Neural cell (in vitro differentiated cells): ENCODE results near the gene SULT1B1. TPM values are rescaled to one million over a fixed set of nuclear protein-coding genes. Genes with fewer than 3 reads are reported as not detected.

Experiments
- H2AFZ ChIP-seq: fragments of 200-600, 300-800 bp; sonication (generic), shearing (Covaris generic); 2 replicates; pipeline ENCODE4 v1.6.0; 2014; ENCODE audit warnings: low read depth, mild to moderate bottlenecking, antibody characterized with exemption, low read length, moderate library complexity
- H3F3A ChIP-seq: fragments of 200-600 bp; shearing (Covaris generic); 2 replicates; pipeline ENCODE4 v1.6.1; 2016; ENCODE audit warnings: mild to moderate bottlenecking, moderate library complexity, mixed read lengths, antibody characterized with exemption, low read length; ENCODE audit not compliant: insufficient read depth, poor library complexity, severe bottlenecking
- H3K27ac ChIP-seq: fragments of 200-600, 300-800 bp; sonication (generic), shearing (Covaris generic); 2 replicates; pipeline ENCODE4 v1.5.1; 2014; ENCODE audit warnings: mild to moderate bottlenecking, low read length, moderate library complexity
- H3K27me3 ChIP-seq: fragments of 300-800, 200-600 bp; sonication (generic), shearing (Covaris generic); 2 replicates; pipeline ENCODE4 v1.6.0; 2014; ENCODE audit warnings: mild to moderate bottlenecking, low read depth, low read length, moderate library complexity; ENCODE audit not compliant: insufficient read depth
- H3K36me3 ChIP-seq: fragments of 300-800, 200-600 bp; sonication (generic), shearing (Covaris generic); 2 replicates; pipeline ENCODE4 v1.5.1; 2014; ENCODE audit warnings: mild to moderate bottlenecking, antibody characterized with exemption, low read length, moderate library complexity; ENCODE audit not compliant: insufficient read depth
- H3K4me2 ChIP-seq: fragments of 300-800, 200-600 bp; sonication (generic), shearing (Covaris generic); 2 replicates; pipeline ENCODE4 v1.6.0; 2014; ENCODE audit warnings: mild to moderate bottlenecking, low read length
- H3K4me3 ChIP-seq: fragments of 300-800, 200-600 bp; sonication (generic), shearing (Covaris generic); 2 replicates; pipeline ENCODE4 v1.5.1; 2014; ENCODE audit warnings: mild to moderate bottlenecking, low read length, moderate library complexity
- H3K79me2 ChIP-seq: fragments of 200-600 bp; shearing (Covaris generic); replicated peaks from 2 replicates; pipeline ENCODE4 v1.6.0; 2014; ENCODE audit warnings: mild to moderate bottlenecking, low read length, moderate library complexity; ENCODE audit not compliant: insufficient read depth
- H3K9ac ChIP-seq: fragments of 300-800, 200-600 bp; sonication (generic), shearing (Covaris generic); 2 replicates; pipeline ENCODE4 v1.6.1; 2016; ENCODE audit warnings: mild to moderate bottlenecking, low read length, mixed read lengths
- H3K9me2 ChIP-seq: fragments of 200-600 bp; shearing (Covaris generic); 2 replicates; pipeline ENCODE4 v1.6.1; 2016; ENCODE audit warnings: mild to moderate bottlenecking, low read length, mixed read lengths; ENCODE audit not compliant: insufficient read depth
- H3K9me3 ChIP-seq: fragments of 200-600, 300-800 bp; sonication (generic), shearing (Covaris generic); 2 replicates; pipeline ENCODE4 v1.6.1; 2016; ENCODE audit warnings: mild to moderate bottlenecking, mixed run types, low read length, moderate library complexity, mixed read lengths
- H4K20me1 ChIP-seq: fragments of 200-600 bp; shearing (Covaris generic); 2 replicates; pipeline ENCODE4 v1.6.1; 2016; ENCODE audit warnings: mild to moderate bottlenecking, mixed run types; ENCODE audit not compliant: insufficient read depth
- EP300 ChIP-seq: fragments of 450-650 bp; conservative IDR thresholded peaks from 2 replicates; pipeline ENCODE4 v1.6.1; 2014; ENCODE audit warnings: antibody characterized with exemption, mild to moderate bottlenecking, moderate library complexity; ENCODE audit not compliant: poor library complexity, severe bottlenecking
- EZH2 ChIP-seq: fragments of 200-600, 300-800 bp; shearing (Covaris generic), sonication (generic); IDR thresholded peaks from 2 replicates; pipeline ENCODE4 v1.6.1; 2014; ENCODE audit warnings: antibody characterized with exemption, low read length, borderline replicate concordance, mild to moderate bottlenecking; ENCODE audit not compliant: insufficient read depth, poor library complexity, severe bottlenecking
- MXI1 ChIP-seq: fragments of 450-650 bp; conservative IDR thresholded peaks from 2 replicates; pipeline ENCODE4 v1.6.1; 2014; ENCODE audit warnings: antibody characterized with exemption, mild to moderate bottlenecking; ENCODE audit not compliant: poor library complexity, severe bottlenecking
- POLR2AphosphoS5 ChIP-seq: IDR thresholded peaks from 2 replicates; pipeline ENCODE4 v1.6.1; 2012
- RAD21 ChIP-seq: fragments of 450-650 bp; conservative IDR thresholded peaks from 2 replicates; pipeline ENCODE4 v1.6.1; 2014; ENCODE audit warnings: antibody characterized with exemption, mild to moderate bottlenecking, moderate library complexity
- SMC3 ChIP-seq: fragments of 450-650 bp; conservative IDR thresholded peaks from 2 replicates; pipeline ENCODE4 v1.6.1; 2014; ENCODE audit warnings: antibody characterized with exemption, mild to moderate bottlenecking, moderate library complexity; ENCODE audit not compliant: poor library complexity
- TAF1 ChIP-seq: IDR thresholded peaks from 2 replicates; pipeline ENCODE4 v1.6.1; 2012; ENCODE audit warnings: low read depth
- polyA plus RNA-seq: library from polyadenylated mRNA; depleted of rRNA; stranded (reverse); fragments of >200 nt; gene quantifications from 2 replicates; pipeline ENCODE4 v1.2.3, GENCODE V29; 2014
- TF ChIP-seq, protein P1 (sequence below): IDR thresholded peaks from 2 replicates; pipeline ENCODE4 v1.6.1; 2012; ENCODE audit warnings: borderline replicate concordance
- TF ChIP-seq, protein P2 (sequence below): fragments of 450-650 bp; IDR thresholded peaks from 2 replicates; pipeline ENCODE4 v1.5.1; 2014; ENCODE audit warnings: antibody characterized with exemption, mild to moderate bottlenecking, moderate library complexity; ENCODE audit not compliant: poor library complexity, severe bottlenecking

SULT1B1 gene
- polyA plus RNA-seq, 1 donor from 2014 or later = not detected

- H3K4me3 ChIP-seq = no peak overlapping the region
- no peak overlapping the region for H3K9ac ChIP-seq
- H3K79me2 ChIP-seq = no peaks in the 10 kb centered on the region
- H3F3A ChIP-seq = no peaks in the 10 kb centered on the region
- TF ChIP-seq EZH2 (no peak), TAF1 (no peak), POLR2AphosphoS5 (no peak), MXI1 (no peak), EP300 (no peak), SMC3 (no peak), RAD21 (no peak)
- TF ChIP-seq, protein P1, sequence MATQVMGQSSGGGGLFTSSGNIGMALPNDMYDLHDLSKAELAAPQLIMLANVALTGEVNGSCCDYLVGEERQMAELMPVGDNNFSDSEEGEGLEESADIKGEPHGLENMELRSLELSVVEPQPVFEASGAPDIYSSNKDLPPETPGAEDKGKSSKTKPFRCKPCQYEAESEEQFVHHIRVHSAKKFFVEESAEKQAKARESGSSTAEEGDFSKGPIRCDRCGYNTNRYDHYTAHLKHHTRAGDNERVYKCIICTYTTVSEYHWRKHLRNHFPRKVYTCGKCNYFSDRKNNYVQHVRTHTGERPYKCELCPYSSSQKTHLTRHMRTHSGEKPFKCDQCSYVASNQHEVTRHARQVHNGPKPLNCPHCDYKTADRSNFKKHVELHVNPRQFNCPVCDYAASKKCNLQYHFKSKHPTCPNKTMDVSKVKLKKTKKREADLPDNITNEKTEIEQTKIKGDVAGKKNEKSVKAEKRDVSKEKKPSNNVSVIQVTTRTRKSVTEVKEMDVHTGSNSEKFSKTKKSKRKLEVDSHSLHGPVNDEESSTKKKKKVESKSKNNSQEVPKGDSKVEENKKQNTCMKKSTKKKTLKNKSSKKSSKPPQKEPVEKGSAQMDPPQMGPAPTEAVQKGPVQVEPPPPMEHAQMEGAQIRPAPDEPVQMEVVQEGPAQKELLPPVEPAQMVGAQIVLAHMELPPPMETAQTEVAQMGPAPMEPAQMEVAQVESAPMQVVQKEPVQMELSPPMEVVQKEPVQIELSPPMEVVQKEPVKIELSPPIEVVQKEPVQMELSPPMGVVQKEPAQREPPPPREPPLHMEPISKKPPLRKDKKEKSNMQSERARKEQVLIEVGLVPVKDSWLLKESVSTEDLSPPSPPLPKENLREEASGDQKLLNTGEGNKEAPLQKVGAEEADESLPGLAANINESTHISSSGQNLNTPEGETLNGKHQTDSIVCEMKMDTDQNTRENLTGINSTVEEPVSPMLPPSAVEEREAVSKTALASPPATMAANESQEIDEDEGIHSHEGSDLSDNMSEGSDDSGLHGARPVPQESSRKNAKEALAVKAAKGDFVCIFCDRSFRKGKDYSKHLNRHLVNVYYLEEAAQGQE = no peak
- TF ChIP-seq, protein P2, sequence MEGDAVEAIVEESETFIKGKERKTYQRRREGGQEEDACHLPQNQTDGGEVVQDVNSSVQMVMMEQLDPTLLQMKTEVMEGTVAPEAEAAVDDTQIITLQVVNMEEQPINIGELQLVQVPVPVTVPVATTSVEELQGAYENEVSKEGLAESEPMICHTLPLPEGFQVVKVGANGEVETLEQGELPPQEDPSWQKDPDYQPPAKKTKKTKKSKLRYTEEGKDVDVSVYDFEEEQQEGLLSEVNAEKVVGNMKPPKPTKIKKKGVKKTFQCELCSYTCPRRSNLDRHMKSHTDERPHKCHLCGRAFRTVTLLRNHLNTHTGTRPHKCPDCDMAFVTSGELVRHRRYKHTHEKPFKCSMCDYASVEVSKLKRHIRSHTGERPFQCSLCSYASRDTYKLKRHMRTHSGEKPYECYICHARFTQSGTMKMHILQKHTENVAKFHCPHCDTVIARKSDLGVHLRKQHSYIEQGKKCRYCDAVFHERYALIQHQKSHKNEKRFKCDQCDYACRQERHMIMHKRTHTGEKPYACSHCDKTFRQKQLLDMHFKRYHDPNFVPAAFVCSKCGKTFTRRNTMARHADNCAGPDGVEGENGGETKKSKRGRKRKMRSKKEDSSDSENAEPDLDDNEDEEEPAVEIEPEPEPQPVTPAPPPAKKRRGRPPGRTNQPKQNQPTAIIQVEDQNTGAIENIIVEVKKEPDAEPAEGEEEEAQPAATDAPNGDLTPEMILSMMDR = no peak
- no peaks in the 10 kb centered on the region for H3K27me3 ChIP-seq
- H3K4me2 ChIP-seq = no peak overlapping the region
- H3K9me3 ChIP-seq = no peaks in the 10 kb centered on the region
- no peaks in the 10 kb centered on the region for H3K36me3 ChIP-seq
- no peaks in the 10 kb centered on the region for H3K9me2 ChIP-seq
- H3K27ac ChIP-seq = no peak overlapping the region
- H2AFZ ChIP-seq = no peak overlapping the region
- no peaks in the 10 kb centered on the region for H4K20me1 ChIP-seq
Measured at GRCh38 chr4:69708211-69708610, 52.2 kb downstream of the SULT1B1 start.

- Histone ChIP-seq H3K4me3 (no peak overlapping the region), H3K9ac (no peak overlapping the region)
Measured at GRCh38 chr4:69707807-69708206, 52.6 kb downstream of the SULT1B1 start.

More at GRCh38 chr4:69707807-69708206, 52.6 kb downstream of the SULT1B1 start:
- Histone ChIP-seq H3K36me3 (no peaks in the 10 kb centered on the region), H4K20me1 (no peaks in the 10 kb centered on the region), H3K27ac (no peak overlapping the region), H3K9me2 (no peaks in the 10 kb centered on the region), H3F3A (no peaks in the 10 kb centered on the region), H3K4me2 (no peak overlapping the region), H3K9me3 (no peaks in the 10 kb centered on the region), H2AFZ (no peak overlapping the region), H3K27me3 (no peaks in the 10 kb centered on the region), H3K79me2 (no peaks in the 10 kb centered on the region)
- no peak for TF ChIP-seq MXI1
- TF ChIP-seq EZH2 = no peak
- no peak for TF ChIP-seq RAD21
- TF ChIP-seq TAF1 = no peak
- TF ChIP-seq, protein P1 = no peak
- TF ChIP-seq, protein P2 = no peak
- TF ChIP-seq EP300 = no peak
- TF ChIP-seq SMC3 = no peak
- no peak for TF ChIP-seq POLR2AphosphoS5
